HCT116 (cell line): ENCODE data around the gene SNTG2. TPM values are rescaled to one million over a fixed set of nuclear protein-coding genes. Genes with fewer than 3 reads are reported as not detected.

Source experiments
- ATAC-seq: fragments of 200-7000 bp; cut with Tn5 transposase; 2 replicates; pipeline ENCODE4 v1.9.1; 2020; ENCODE audit warnings: mild to moderate bottlenecking, moderate library complexity
- BruUV-seq: library from RNA; stranded (reverse); fragments of 400-500 nt; replicated peaks from 2 replicates; lab custom pipeline; 2021; lab: Mats Ljungman, UMichigan
- CTCF ChIA-PET: fragments of 300-600 bp; sonication (Branson Sonifier 250); formaldehyde crosslinking; loops from one replicate; lab custom pipeline; 2021; ENCODE audit warnings: antibody characterized with exemption; lab: Charles Lee
- POLR2A ChIA-PET: fragments of 300-600, 350-600 bp; sonication (Branson Sonifier 250); formaldehyde crosslinking; loops from one replicate; lab custom pipeline; 2021; ENCODE audit warnings: antibody characterized with exemption; lab: Charles Lee
- RAD21 ChIA-PET, 2 experiments: fragments of 300-600 bp; sonication (Branson Sonifier 250); formaldehyde crosslinking; loops; one replicate each; lab custom pipeline; 2023; ENCODE audit warnings: low total read pairs in 2 of 2; ENCODE audit not compliant: uncharacterized antibody in 2 of 2, unreplicated experiment in 2 of 2, low non-redundant PET in 1 of 2; lab: Charles Lee
- DNase-seq: peaks from one replicate; pipeline ENCODE4 v3.0.0-alpha.2; 2010; ENCODE audit warnings: low read depth, low spot score
- H2AFZ ChIP-seq: fragments of 200-600 bp; shearing (Covaris generic), sonication (generic); 2 replicates; pipeline ENCODE4 v1.6.1; 2017; ENCODE audit warnings: low read depth, mixed run types, mixed read lengths, antibody characterized with exemption, low read length; ENCODE audit not compliant: poor library complexity, severe bottlenecking
- H3K27ac ChIP-seq: 2 replicates; pipeline ENCODE4 v1.5.1; 2012; ENCODE audit warnings: low read depth, low read length
- H3K27me3 ChIP-seq: fragments of 200-600 bp; sonication (generic); 2 replicates; pipeline ENCODE4 v1.6.1; 2016; ENCODE audit warnings: mixed run types, low read length, mixed read lengths; ENCODE audit not compliant: insufficient read depth
- H3K36me3 ChIP-seq, 2 experiments: fragments of 200-500 bp in 1 of 2; fragments of 200-600 bp in 1 of 2; sonication (Bioruptor generic) in 1 of 2; sonication (generic) in 1 of 2; 2 replicates each; pipeline versions ENCODE4 v1.5.1 to v1.6.1; 2014 to 2016; ENCODE audit warnings: low read length in 2 of 2, inconsistent platforms in 1 of 2, mixed read lengths in 1 of 2, mixed run types in 1 of 2; ENCODE audit not compliant: insufficient read depth in 2 of 2, control insufficient read depth in 1 of 2
- H3K4me1 ChIP-seq, 2 experiments: fragments of 200-600 bp in 1 of 2; sonication (generic) in 1 of 2; 2 replicates each; pipeline versions ENCODE4 v1.5.1 to v1.6.1; 2012 to 2017; ENCODE audit warnings: low read length in 2 of 2, inconsistent platforms in 1 of 2, mild to moderate bottlenecking in 1 of 2, mixed read lengths in 1 of 2, mixed run types in 1 of 2, moderate library complexity in 1 of 2; ENCODE audit not compliant: insufficient read depth in 2 of 2, control insufficient read depth in 1 of 2
- H3K4me2 ChIP-seq: fragments of 200-600 bp; sonication (generic); 2 replicates; pipeline ENCODE4 v1.6.1; 2017; ENCODE audit warnings: mixed run types, low read length, mixed read lengths
- H3K4me3 ChIP-seq, 2 experiments: fragments of 200-600 bp in 1 of 2; sonication (generic) in 1 of 2; replicated peaks in 1 of 2; 2 replicates each; pipeline ENCODE4 v1.5.1; 2011 to 2016; ENCODE audit warnings: low read length in 2 of 2, control low read depth in 1 of 2, low read depth in 1 of 2, mild to moderate bottlenecking in 1 of 2, mixed read lengths in 1 of 2, mixed run types in 1 of 2
- H3K79me2 ChIP-seq: fragments of 200-600 bp; sonication (generic); 2 replicates; pipeline ENCODE4 v1.6.1; 2017; ENCODE audit warnings: mild to moderate bottlenecking, mixed run types, low read length, moderate library complexity, mixed read lengths; ENCODE audit not compliant: insufficient read depth
- H3K9ac ChIP-seq: fragments of 200-600 bp; sonication (generic); 2 replicates; pipeline ENCODE4 v1.6.1; 2016; ENCODE audit warnings: low read length, mixed read lengths
- H3K9me2 ChIP-seq: fragments of 200-600 bp; sonication (generic), shearing (Covaris generic); 2 replicates; pipeline ENCODE4 v1.6.1; 2017; ENCODE audit warnings: mixed run types, mild to moderate bottlenecking, moderate library complexity; ENCODE audit not compliant: insufficient read depth
- H3K9me3 ChIP-seq, 2 experiments: fragments of 200-500 bp in 1 of 2; fragments of 200-600 bp in 1 of 2; sonication (Bioruptor generic) in 1 of 2; sonication (generic) in 1 of 2; 2 replicates each; pipeline ENCODE4 v1.6.1; 2014 to 2017; ENCODE audit warnings: low read length in 2 of 2, mixed read lengths in 2 of 2, inconsistent platforms in 1 of 2, low read depth in 1 of 2, mild to moderate bottlenecking in 1 of 2, mixed run types in 1 of 2, moderate library complexity in 1 of 2; ENCODE audit not compliant: control insufficient read depth in 1 of 2, insufficient read depth in 1 of 2
- H4K20me1 ChIP-seq: fragments of 200-600 bp; sonication (generic), shearing (Covaris generic); 2 replicates; pipeline ENCODE4 v1.6.1; 2017; ENCODE audit warnings: mixed run types, mild to moderate bottlenecking, moderate library complexity; ENCODE audit not compliant: insufficient read depth
- CBX3 ChIP-seq: IDR thresholded peaks from 2 replicates; pipeline ENCODE4 v1.6.1; 2012; ENCODE audit warnings: low read depth
- CEBPB ChIP-seq: IDR thresholded peaks from 2 replicates; pipeline ENCODE4 v1.6.1; 2012; ENCODE audit warnings: low read depth
- EZH2 ChIP-seq: fragments of 200-600 bp; sonication (generic); IDR thresholded peaks from 2 replicates; pipeline ENCODE4 v1.6.1; 2017; ENCODE audit warnings: antibody characterized with exemption, mixed run types
- EZH2phosphoT487 ChIP-seq: fragments of 200-600 bp; IDR thresholded peaks from 2 replicates; pipeline ENCODE4 v1.6.1; 2018; ENCODE audit warnings: antibody characterized with exemption, borderline replicate concordance
- JUND ChIP-seq: IDR thresholded peaks from 2 replicates; pipeline ENCODE4 v1.6.1; 2012
- MAX ChIP-seq: IDR thresholded peaks from 2 replicates; pipeline ENCODE4 v1.6.1; 2012
- POLR2A ChIP-seq: IDR thresholded peaks from 2 replicates; pipeline ENCODE4 v1.7.0; 2011; ENCODE audit warnings: borderline replicate concordance; ENCODE audit not compliant: insufficient read depth, insufficient read length; ENCODE audit errors: extremely low read depth
- SIN3A ChIP-seq: IDR thresholded peaks from 2 replicates; pipeline ENCODE4 v1.6.1; 2012; ENCODE audit warnings: low read depth
- SP1 ChIP-seq: IDR thresholded peaks from 2 replicates; pipeline ENCODE4 v1.6.1; 2012; ENCODE audit warnings: low read depth
- SRF ChIP-seq: IDR thresholded peaks from 2 replicates; pipeline ENCODE4 v1.6.1; 2012; ENCODE audit warnings: low read depth
- ZBTB33 ChIP-seq: IDR thresholded peaks from 2 replicates; pipeline ENCODE4 v1.6.1; 2011; ENCODE audit warnings: mild to moderate bottlenecking, low read length, moderate library complexity; ENCODE audit not compliant: insufficient replicate concordance; ENCODE audit errors: extremely low read depth
- ZFX ChIP-seq: fragments of 450-650 bp; IDR thresholded peaks from 2 replicates; pipeline ENCODE4 v1.6.1; 2017
- ZNF274 ChIP-seq: fragments of 200-500 bp; sonication (Bioruptor generic); IDR thresholded peaks from 2 replicates; pipeline ENCODE4 v1.6.1; 2014; ENCODE audit warnings: mild to moderate bottlenecking, low read depth, low read length, inconsistent platforms
- intact Hi-C: fragments of 100-400 bp; cut with micrococcal nuclease; formaldehyde crosslinking; loops from 2 replicates; pipeline ENCODE4 v1.10.0; 2022
- total RNA-seq: library from RNA; stranded (reverse); gene quantifications from one replicate; pipeline ENCODE4 v1.2.1, GENCODE V29; 2021; ENCODE audit not compliant: unreplicated experiment

The SNTG2 gene
- total RNA-seq, 1 experiment from 2014 or later, result not detected

GRCh38 chr2:923832-924601, 26.6 kb upstream of the SNTG2 start (continued):
- TF ChIP-seq ZBTB33, result no peak
- TF ChIP-seq SP1, result no peak
- no peak for TF ChIP-seq SRF
- TF ChIP-seq ZFX, result no peak
- TF ChIP-seq SIN3A, result no peak
- TF ChIP-seq ZNF274, result no peak
- no peak for TF ChIP-seq JUND

GRCh38 chr2:924701-925100, 25.9 kb upstream of the SNTG2 start:
- H4K20me1 ChIP-seq, result no peaks in the 10 kb centered on the region
- ChIA-PET RAD21 (no interaction called here), CTCF (no interaction called here)
- no TSS peak for BruUV-seq
- no peaks in the 10 kb centered on the region for H3K9me2 ChIP-seq
- H3K4me1 ChIP-seq, result no peaks in the 10 kb centered on the region
- H3K79me2 ChIP-seq, result no peaks in the 10 kb centered on the region
- no peak overlapping the region for H3K4me3 ChIP-seq
- no peak overlapping the region for H3K4me2 ChIP-seq
- H3K9ac ChIP-seq, result no peak overlapping the region
- no peak for ATAC-seq
- DNase-seq, result no peak
- no peaks in the 10 kb centered on the region for H3K36me3 ChIP-seq
- peaks cover 25% of the 10 kb centered on the region for H3K27me3 ChIP-seq
- H3K27ac ChIP-seq, result no peak overlapping the region
- no peak for TF ChIP-seq CBX3
- no peak for TF ChIP-seq EZH2phosphoT487
- no peak for TF ChIP-seq POLR2A
- TF ChIP-seq EZH2, result no peak
- no peak for TF ChIP-seq MAX
- no peak for TF ChIP-seq CEBPB
- no peak for TF ChIP-seq JUND
- TF ChIP-seq, all 23 proteins: peak for 0
- Histone ChIP-seq H3K9me3 (no peaks in the 10 kb centered on the region), H2AFZ (no peak overlapping the region)
- intact Hi-C loops, result no loop called here
- POLR2A ChIA-PET, result no interaction called here
